Progenitor cell of endocrine pancreas (in vitro differentiated cells): ENCODE measurements around the gene UGCG. TPM values are rescaled to one million over a fixed set of nuclear protein-coding genes. Genes with fewer than 3 reads are reported as not detected.

Source experiments
- DNase-seq: peaks from one replicate; pipeline ENCODE4 v3.0.0; 2021; ENCODE audit warnings: low spot score; ENCODE audit not compliant: unreplicated experiment
- H3K27ac Mint-ChIP-seq: 2 replicates; pipeline ENCODE4 v1.8.0; 2021; ENCODE audit warnings: mild to moderate bottlenecking, moderate library complexity, mixed read lengths
- H3K27me3 Mint-ChIP-seq: 2 replicates; pipeline ENCODE4 v1.8.0; 2021; ENCODE audit warnings: mixed read lengths
- H3K36me3 Mint-ChIP-seq: 2 replicates; pipeline ENCODE4 v1.8.0; 2022; ENCODE audit warnings: mixed read lengths; ENCODE audit not compliant: insufficient read depth
- H3K4me1 Mint-ChIP-seq: 2 replicates; pipeline ENCODE4 v1.8.0; 2021; ENCODE audit warnings: low read depth, mixed read lengths
- H3K4me3 Mint-ChIP-seq: 2 replicates; pipeline ENCODE4 v1.8.0; 2021; ENCODE audit warnings: low read depth, mild to moderate bottlenecking, moderate library complexity, mixed read lengths
- H3K9me3 Mint-ChIP-seq: 2 replicates; pipeline ENCODE4 v1.8.0; 2021; ENCODE audit warnings: low read depth, mixed read lengths
- CTCF ChIP-seq: fragments of 200-600 bp; sonication (generic); IDR thresholded peaks from one replicate; pipeline ENCODE4 v1.5.0; 2021; ENCODE audit warnings: antibody characterized with exemption, mild to moderate bottlenecking; ENCODE audit not compliant: unreplicated experiment
- total RNA-seq: library from RNA; stranded (reverse); gene quantifications from 2 replicates; pipeline ENCODE4 v1.2.1, GENCODE V29; 2021

The UGCG gene
- total RNA-seq, 1 donor from 2014 or later: 26.8 TPM

- no peak overlapping the region for H3K4me3 Mint-ChIP-seq
- peaks cover 5% of the 10 kb centered on the region for H3K27me3 Mint-ChIP-seq
- no peak overlapping the region for H3K27ac Mint-ChIP-seq
- no peak for TF ChIP-seq CTCF
- DNase-seq: no peak
- H3K36me3 Mint-ChIP-seq: no peaks in the 10 kb centered on the region
- peaks cover 4% of the 10 kb centered on the region for H3K4me1 Mint-ChIP-seq
- no peaks in the 10 kb centered on the region for H3K9me3 Mint-ChIP-seq
Observed at GRCh38 chr9:111966124-111966723, 69.6 kb downstream of the UGCG start.

GRCh38 chr9:111966861-111967291 is 70.3 kb downstream of the UGCG start:
- no peak for DNase-seq
- Mint-ChIP-seq H3K36me3 (no peaks in the 10 kb centered on the region), H3K4me3 (no peak overlapping the region), H3K9me3 (no peaks in the 10 kb centered on the region), H3K27me3 (peaks cover 5% of the 10 kb centered on the region), H3K4me1 (peaks cover 4% of the 10 kb centered on the region), H3K27ac (no peak overlapping the region)
- no peak for TF ChIP-seq CTCF

- no peaks in the 10 kb centered on the region for H3K36me3 Mint-ChIP-seq
- DNase-seq: no peak
- H3K4me1 Mint-ChIP-seq: peaks cover 4% of the 10 kb centered on the region
- H3K4me3 Mint-ChIP-seq: no peak overlapping the region
- H3K27me3 Mint-ChIP-seq: peaks cover 3% of the 10 kb centered on the region
- no peak for TF ChIP-seq CTCF
- no peaks in the 10 kb centered on the region for H3K9me3 Mint-ChIP-seq
- no peak overlapping the region for H3K27ac Mint-ChIP-seq
Observed at GRCh38 chr9:111967621-111968020, 71.0 kb downstream of the UGCG start.

- Mint-ChIP-seq H3K4me3 (no peak overlapping the region), H3K4me1 (peaks cover 8% of the 10 kb centered on the region), H3K36me3 (no peaks in the 10 kb centered on the region), H3K27me3 (no peaks in the 10 kb centered on the region), H3K9me3 (no peaks in the 10 kb centered on the region), H3K27ac (no peak overlapping the region)
- no peak for DNase-seq
- TF ChIP-seq CTCF: no peak
Observed at GRCh38 chr9:111969061-111969460, 72.4 kb downstream of the UGCG start.

- no peak for TF ChIP-seq CTCF
Observed at GRCh38 chr9:111969622-111970021, 73.0 kb downstream of the UGCG start.

More at GRCh38 chr9:111969622-111970021, 73.0 kb downstream of the UGCG start:
- H3K27ac Mint-ChIP-seq: no peak overlapping the region
- no peak overlapping the region for H3K4me3 Mint-ChIP-seq
- peaks cover 8% of the 10 kb centered on the region for H3K4me1 Mint-ChIP-seq
- no peak for DNase-seq
- no peaks in the 10 kb centered on the region for H3K9me3 Mint-ChIP-seq
- no peaks in the 10 kb centered on the region for H3K36me3 Mint-ChIP-seq
- peaks cover 2% of the 10 kb centered on the region for H3K27me3 Mint-ChIP-seq
